ENCODE results near the gene RELB.

DNA sequence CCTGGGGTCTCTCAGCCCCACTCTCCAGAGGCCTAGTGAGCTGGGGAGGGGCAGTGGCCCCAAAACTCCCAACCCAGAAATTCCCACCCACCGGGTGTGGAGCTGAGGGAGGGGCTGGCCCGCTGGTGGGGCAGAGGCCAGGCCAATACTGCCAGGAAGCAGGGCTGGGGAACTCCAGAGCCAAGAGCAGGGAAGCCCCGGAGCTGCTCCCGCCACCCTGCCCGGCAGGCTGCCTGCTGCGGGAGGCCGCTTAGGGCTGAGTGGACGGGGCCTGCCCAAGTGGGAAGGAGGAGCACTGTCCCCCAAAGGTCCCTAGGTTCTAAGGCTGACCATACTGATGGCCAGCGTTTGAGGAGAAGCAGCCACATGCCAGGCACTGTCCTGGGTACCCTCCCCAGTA lies 13.0 kb upstream of the RELB start:
- TF ChIP-seq, protein P1, sequence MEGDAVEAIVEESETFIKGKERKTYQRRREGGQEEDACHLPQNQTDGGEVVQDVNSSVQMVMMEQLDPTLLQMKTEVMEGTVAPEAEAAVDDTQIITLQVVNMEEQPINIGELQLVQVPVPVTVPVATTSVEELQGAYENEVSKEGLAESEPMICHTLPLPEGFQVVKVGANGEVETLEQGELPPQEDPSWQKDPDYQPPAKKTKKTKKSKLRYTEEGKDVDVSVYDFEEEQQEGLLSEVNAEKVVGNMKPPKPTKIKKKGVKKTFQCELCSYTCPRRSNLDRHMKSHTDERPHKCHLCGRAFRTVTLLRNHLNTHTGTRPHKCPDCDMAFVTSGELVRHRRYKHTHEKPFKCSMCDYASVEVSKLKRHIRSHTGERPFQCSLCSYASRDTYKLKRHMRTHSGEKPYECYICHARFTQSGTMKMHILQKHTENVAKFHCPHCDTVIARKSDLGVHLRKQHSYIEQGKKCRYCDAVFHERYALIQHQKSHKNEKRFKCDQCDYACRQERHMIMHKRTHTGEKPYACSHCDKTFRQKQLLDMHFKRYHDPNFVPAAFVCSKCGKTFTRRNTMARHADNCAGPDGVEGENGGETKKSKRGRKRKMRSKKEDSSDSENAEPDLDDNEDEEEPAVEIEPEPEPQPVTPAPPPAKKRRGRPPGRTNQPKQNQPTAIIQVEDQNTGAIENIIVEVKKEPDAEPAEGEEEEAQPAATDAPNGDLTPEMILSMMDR (IDR thresholded peaks at IDR 0.05): no peak
- no peak for TF ChIP-seq POLR2A (IDR thresholded peaks at IDR 0.05)
